ENCODE measurements around the gene MIA2.

DNA sequence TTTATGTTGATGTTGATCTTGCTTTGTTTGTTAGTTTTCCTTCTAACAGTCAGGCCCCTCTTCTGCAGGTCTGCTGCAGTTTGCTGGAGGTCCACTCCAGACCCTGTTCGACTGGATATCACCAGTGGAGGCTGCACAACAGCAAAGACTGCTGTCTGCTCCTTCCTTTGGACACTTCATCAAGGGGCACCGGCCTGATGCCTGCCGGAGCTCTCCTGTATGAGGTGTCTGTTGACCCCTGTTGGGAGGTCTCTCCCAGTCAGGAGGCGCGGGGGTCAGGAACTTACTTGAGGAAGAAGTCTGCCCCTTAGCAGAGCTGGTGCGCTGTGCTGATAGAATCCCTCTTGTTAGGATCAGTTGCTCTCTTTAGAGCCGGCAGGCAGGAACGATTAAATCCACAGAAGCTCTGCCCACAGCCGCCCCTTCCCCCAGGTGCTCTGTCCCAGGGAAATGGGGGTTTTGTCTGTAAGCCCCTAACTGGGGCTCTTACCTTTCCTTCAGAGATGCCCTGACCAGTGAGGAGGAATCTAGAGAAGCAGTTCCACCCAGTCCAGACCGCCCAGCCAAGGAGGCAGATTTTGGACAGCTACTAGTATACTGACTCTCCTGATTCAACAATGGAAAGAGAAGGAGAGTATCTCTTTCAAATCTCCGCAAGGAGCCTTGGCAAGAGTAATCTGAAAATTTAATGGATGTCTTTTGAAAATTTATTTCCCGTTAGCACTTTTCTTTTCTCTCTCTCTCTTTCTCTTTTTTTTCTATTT is 25.2 kb downstream of the MIA2 start:
- TF ChIP-seq, protein P1, sequence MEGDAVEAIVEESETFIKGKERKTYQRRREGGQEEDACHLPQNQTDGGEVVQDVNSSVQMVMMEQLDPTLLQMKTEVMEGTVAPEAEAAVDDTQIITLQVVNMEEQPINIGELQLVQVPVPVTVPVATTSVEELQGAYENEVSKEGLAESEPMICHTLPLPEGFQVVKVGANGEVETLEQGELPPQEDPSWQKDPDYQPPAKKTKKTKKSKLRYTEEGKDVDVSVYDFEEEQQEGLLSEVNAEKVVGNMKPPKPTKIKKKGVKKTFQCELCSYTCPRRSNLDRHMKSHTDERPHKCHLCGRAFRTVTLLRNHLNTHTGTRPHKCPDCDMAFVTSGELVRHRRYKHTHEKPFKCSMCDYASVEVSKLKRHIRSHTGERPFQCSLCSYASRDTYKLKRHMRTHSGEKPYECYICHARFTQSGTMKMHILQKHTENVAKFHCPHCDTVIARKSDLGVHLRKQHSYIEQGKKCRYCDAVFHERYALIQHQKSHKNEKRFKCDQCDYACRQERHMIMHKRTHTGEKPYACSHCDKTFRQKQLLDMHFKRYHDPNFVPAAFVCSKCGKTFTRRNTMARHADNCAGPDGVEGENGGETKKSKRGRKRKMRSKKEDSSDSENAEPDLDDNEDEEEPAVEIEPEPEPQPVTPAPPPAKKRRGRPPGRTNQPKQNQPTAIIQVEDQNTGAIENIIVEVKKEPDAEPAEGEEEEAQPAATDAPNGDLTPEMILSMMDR (IDR thresholded peaks at IDR 0.05): no peak
- TF ChIP-seq POLR2AphosphoS5 (IDR thresholded peaks at IDR 0.05; ENCODE audit: low read depth, low read length): no peak
- TF ChIP-seq SMC3 (IDR thresholded peaks at IDR 0.05; ENCODE audit: low read depth, low read length): no peak
- no peak for TF ChIP-seq EZH2phosphoT487 (IDR thresholded peaks at IDR 0.05; ENCODE audit: borderline replicate concordance, low read depth)
- TF ChIP-seq, protein P2, sequence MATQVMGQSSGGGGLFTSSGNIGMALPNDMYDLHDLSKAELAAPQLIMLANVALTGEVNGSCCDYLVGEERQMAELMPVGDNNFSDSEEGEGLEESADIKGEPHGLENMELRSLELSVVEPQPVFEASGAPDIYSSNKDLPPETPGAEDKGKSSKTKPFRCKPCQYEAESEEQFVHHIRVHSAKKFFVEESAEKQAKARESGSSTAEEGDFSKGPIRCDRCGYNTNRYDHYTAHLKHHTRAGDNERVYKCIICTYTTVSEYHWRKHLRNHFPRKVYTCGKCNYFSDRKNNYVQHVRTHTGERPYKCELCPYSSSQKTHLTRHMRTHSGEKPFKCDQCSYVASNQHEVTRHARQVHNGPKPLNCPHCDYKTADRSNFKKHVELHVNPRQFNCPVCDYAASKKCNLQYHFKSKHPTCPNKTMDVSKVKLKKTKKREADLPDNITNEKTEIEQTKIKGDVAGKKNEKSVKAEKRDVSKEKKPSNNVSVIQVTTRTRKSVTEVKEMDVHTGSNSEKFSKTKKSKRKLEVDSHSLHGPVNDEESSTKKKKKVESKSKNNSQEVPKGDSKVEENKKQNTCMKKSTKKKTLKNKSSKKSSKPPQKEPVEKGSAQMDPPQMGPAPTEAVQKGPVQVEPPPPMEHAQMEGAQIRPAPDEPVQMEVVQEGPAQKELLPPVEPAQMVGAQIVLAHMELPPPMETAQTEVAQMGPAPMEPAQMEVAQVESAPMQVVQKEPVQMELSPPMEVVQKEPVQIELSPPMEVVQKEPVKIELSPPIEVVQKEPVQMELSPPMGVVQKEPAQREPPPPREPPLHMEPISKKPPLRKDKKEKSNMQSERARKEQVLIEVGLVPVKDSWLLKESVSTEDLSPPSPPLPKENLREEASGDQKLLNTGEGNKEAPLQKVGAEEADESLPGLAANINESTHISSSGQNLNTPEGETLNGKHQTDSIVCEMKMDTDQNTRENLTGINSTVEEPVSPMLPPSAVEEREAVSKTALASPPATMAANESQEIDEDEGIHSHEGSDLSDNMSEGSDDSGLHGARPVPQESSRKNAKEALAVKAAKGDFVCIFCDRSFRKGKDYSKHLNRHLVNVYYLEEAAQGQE (IDR thresholded peaks at IDR 0.05; ENCODE audit: low read depth, low read length): no peak
- no peak for TF ChIP-seq JUND (IDR thresholded peaks at IDR 0.05)
- TF ChIP-seq RXRA (IDR thresholded peaks at IDR 0.05; ENCODE audit: borderline replicate concordance, low read depth): no peak
- TF ChIP-seq NRF1 (IDR thresholded peaks at IDR 0.05; ENCODE audit: low read depth, low read length): no peak
- no peak for TF ChIP-seq TCF12 (IDR thresholded peaks at IDR 0.05)
- no peak for TF ChIP-seq TAF1 (IDR thresholded peaks at IDR 0.05; ENCODE audit: borderline replicate concordance, low read depth, low read length)
- TF ChIP-seq RAD21 (IDR thresholded peaks at IDR 0.05; ENCODE audit: low read length): no peak
